LNCaP clone FGC (cell line): ENCODE results near the gene TTLL10.

ENCODE experiments used
- DNase-seq: peaks from one replicate; pipeline ENCODE4 v3.0.0-alpha.2; 2011; ENCODE audit warnings: low read depth
- H3K4me3 ChIP-seq: 2 replicates; pipeline ENCODE4 v1.5.1; 2011; ENCODE audit warnings: mild to moderate bottlenecking, low read depth, low read length, control low read depth
- TF ChIP-seq, protein P1 (sequence below): IDR thresholded peaks from 2 replicates; pipeline ENCODE4 v1.5.1; 2012; ENCODE audit warnings: mild to moderate bottlenecking; ENCODE audit not compliant: control insufficient read depth, insufficient read depth; ENCODE audit errors: extremely low read depth

Gene TTLL10, protein sequence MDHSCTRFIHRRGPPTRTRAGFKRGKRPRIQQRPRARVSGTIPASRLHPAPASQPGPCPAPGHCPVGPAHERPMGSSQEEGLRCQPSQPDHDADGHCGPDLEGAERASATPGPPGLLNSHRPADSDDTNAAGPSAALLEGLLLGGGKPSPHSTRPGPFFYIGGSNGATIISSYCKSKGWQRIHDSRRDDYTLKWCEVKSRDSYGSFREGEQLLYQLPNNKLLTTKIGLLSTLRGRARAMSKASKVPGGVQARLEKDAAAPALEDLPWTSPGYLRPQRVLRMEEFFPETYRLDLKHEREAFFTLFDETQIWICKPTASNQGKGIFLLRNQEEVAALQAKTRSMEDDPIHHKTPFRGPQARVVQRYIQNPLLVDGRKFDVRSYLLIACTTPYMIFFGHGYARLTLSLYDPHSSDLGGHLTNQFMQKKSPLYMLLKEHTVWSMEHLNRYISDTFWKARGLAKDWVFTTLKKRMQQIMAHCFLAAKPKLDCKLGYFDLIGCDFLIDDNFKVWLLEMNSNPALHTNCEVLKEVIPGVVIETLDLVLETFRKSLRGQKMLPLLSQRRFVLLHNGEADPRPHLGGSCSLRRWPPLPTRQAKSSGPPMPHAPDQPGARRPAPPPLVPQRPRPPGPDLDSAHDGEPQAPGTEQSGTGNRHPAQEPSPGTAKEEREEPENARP

DNA sequence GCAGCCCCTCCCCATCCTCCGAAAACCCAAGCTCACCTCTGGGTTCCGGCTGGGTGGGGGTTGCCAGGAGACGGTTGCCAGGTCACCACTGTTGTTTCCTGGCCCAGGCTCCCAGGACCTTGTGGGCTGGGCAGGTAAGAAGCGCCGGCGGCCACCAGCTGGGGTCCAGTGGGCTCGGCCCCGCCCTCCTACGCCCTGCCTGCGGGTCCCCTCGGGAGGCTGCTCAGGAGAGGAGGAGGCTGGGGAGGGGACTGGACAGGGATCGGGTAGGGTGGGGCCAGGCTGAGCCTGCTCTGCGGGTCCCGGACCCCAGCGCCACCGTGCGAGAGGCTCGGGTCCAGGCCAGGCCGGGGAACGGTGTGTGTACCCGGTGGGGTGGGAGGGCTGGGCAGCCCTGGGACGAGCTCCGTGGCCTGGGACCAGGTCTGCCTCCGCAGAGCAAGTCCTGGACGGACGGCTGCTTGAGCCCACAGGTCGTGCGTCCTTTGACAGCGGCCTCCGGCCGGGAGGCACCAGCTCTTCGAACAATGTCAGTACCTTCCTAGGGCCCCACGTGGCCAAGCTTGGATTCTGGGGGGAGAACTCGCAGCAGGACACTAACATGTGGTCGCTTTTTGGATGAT is at the start of gene TTLL10:
TSS of gene TTLL10 (plus strand) at position 88 of the 623 bp plus-strand sequence. CDS start 5,336 bp downstream, outside the sequence.
- TF ChIP-seq, protein P1, sequence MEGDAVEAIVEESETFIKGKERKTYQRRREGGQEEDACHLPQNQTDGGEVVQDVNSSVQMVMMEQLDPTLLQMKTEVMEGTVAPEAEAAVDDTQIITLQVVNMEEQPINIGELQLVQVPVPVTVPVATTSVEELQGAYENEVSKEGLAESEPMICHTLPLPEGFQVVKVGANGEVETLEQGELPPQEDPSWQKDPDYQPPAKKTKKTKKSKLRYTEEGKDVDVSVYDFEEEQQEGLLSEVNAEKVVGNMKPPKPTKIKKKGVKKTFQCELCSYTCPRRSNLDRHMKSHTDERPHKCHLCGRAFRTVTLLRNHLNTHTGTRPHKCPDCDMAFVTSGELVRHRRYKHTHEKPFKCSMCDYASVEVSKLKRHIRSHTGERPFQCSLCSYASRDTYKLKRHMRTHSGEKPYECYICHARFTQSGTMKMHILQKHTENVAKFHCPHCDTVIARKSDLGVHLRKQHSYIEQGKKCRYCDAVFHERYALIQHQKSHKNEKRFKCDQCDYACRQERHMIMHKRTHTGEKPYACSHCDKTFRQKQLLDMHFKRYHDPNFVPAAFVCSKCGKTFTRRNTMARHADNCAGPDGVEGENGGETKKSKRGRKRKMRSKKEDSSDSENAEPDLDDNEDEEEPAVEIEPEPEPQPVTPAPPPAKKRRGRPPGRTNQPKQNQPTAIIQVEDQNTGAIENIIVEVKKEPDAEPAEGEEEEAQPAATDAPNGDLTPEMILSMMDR = no peak
- H3K4me3 ChIP-seq = no peak within 1 kb of the TSS
- DNase-seq = no peak

DNA sequence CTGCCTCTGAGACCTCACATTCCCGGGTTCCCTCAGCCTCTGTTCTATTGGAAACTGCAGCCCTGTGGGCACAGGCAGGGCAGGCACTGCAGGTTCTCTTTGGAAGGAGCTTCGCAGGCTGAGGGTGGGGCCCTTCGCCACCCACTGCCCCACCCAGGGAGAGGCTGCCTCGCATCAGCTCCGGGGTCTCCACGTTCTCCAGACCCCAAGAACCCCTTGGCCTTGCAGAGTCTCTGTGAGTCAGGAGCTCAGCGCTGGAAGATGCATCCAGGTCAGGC is 49.2 kb upstream of the TTLL10 start:
- DNase-seq = no peak
- TF ChIP-seq, protein P1 = no peak
- H3K4me3 ChIP-seq = no peak overlapping the region

DNA sequence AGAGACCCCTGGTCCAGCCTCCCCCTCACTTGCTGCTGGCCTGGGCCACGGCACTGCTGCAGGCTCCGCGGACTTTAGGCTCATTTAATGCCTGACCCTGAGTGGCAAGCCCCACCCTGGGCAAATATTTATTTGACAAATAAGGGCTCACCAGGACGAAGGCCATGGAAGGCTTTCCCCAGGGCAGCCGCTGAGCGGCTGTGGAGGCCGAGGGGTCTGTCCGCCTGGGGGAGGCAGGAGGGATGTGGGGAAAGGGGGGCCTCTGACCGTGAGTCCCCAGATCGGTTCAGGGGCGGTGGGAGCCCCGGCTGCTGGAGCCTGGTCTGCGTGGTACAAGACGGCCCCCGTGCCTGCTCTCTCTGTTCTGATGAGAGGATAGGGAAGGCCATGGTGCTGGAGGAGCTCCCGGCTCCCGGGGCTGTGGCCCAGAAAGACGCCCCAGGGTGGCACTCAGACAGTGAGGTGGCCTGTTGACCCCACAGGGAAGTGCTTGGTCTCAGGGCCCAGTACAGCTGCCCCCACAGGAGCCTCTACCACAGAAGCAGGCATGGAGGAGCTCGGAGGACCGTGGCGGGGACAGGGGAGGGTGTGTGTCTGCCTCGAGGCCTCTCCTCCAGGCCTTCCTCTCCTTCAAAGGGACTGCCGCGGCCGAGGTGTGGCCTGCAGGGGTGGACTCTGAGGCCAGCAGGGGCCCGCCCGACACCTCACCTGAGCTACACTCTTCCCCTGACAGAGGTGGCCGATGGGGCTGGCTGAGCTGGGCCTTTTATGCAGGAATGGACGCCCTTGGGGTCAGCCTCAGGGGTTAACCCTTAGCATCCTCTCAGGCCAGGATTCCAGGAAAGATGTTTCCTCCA is 48.7 kb upstream of the TTLL10 start:
- DNase-seq = no peak
- H3K4me3 ChIP-seq = no peak overlapping the region
- TF ChIP-seq, protein P1 = no peak

DNA sequence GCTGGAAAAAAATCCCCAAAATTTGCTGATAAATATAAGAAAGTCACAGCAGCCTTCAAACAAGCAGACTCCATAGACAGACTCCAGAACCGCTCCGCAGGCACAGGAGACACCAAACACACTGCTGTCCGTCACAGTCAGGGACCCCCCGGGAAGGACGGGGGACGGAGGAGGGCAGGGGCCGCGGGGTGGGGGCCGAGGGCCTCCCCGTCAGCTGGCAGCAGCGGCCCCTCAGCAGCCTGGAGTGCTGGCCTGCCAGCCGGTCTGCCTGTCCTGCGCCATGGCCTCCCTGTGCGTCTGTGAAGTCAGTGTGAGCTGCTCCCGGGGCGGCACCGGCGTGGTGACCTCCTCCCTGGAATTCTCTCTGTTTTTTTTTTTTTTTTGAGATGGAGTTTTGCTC is 47.7 kb upstream of the TTLL10 start:
- TF ChIP-seq, protein P1 = no peak
- DNase-seq = no peak
- H3K4me3 ChIP-seq = no peak overlapping the region

DNA sequence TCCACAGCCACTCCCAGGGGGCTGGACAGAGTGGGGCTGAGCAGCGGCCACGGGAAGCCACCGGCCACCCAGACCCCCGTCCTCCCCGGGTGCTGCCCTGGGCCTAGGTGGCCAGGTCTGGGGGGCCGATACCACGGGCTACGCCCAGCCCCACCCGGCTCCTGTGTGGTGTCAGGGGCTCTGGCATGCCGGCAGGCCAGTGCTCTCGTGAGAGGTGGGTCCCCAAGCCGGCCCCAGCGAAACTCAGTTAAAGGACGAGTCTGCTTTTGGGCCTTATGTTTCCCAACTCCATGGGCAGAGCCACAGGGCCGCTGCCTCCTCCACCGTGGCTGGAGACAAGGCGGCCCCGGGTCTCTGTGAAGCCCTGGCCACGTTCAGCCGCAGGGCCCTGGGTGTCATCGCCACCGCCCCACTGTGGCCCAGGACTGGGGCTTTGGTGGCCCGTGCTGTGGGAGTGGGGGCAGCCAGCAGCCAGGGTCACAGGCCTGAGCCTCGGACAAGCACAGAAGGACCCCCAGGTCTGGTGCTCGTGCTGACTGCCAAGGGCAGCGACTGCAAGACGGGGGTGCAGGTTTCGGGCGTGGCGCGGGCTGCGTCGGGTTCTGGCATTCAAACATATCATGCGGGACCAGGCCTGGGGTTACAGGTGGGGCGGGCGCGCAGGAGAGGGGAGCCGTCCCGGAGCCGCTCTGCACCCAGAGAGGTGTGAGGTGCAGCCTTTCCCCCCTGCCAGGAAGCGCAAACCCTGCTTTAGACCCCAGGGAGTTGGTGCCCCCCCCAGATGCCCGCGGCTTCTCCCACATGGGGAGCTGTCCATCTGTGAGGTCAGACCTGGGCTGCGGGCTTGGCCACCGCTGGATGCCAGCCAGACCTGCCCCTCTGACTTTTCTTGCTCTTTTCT is 45.9 kb upstream of the TTLL10 start:
- H3K4me3 ChIP-seq = no peak overlapping the region
- DNase-seq = no peak
- TF ChIP-seq, protein P1 = no peak
